Measurements from ENCODE around the gene NAP1L4. TPM values are rescaled to one million over a fixed set of nuclear protein-coding genes. Genes with fewer than 3 reads are reported as not detected.

The NAP1L4 gene
- total RNA-seq, 1 experiment from 2014 or later = 184 TPM

GRCh38 chr11:2917842-2918490 lies 74.2 kb downstream of the NAP1L4 start:
- intact Hi-C loops (cut with micrococcal nuclease; ENCODE audit: unreplicated experiment) = no loop called here
- ChIA-PET POLR2A (ENCODE audit: low non-redundant PET) (no interaction called here), CTCF (no interaction called here)
- Histone ChIP-seq H3K4me1 (ENCODE audit: insufficient read depth, low read length, poor library complexity, severe bottlenecking) (no peaks in the 10 kb centered on the region), H3K27me3 (replicated peaks; ENCODE audit: insufficient read depth, low read depth, low read length, poor library complexity) (no peaks in the 10 kb centered on the region), H3K36me3 (ENCODE audit: insufficient read depth, low read length, poor library complexity, severe bottlenecking) (no peaks in the 10 kb centered on the region), H3K4me3 (ENCODE audit: low read depth, low read length, poor library complexity, severe bottlenecking) (no peak overlapping the region), H3K9me3 (ENCODE audit: low read depth, low read length, poor library complexity, severe bottlenecking) (no peaks in the 10 kb centered on the region), H3K27ac (ENCODE audit: low read depth, low read length, poor library complexity, severe bottlenecking) (no peak overlapping the region)
- BruUV-seq (replicated peaks) = no TSS peak
- TF ChIP-seq CTCF (conservative IDR thresholded peaks at IDR 0.05; ENCODE audit: low read depth, low read length) = no peak
- TF ChIP-seq EZH2 (IDR thresholded peaks at IDR 0.05; ENCODE audit: borderline replicate concordance, low read depth, low read length, poor library complexity, severe bottlenecking) = no peak
- DNase-seq (ENCODE audit: low spot score) = no peak

- DNase-seq (ENCODE audit: low spot score) = no peak
- ChIA-PET CTCF (no interaction called here), POLR2A (ENCODE audit: low non-redundant PET) (no interaction called here)
- Histone ChIP-seq H3K27ac (ENCODE audit: low read depth, low read length, poor library complexity, severe bottlenecking) (no peak overlapping the region), H3K36me3 (ENCODE audit: insufficient read depth, low read length, poor library complexity, severe bottlenecking) (no peaks in the 10 kb centered on the region), H3K4me3 (ENCODE audit: low read depth, low read length, poor library complexity, severe bottlenecking) (no peak overlapping the region), H3K27me3 (replicated peaks; ENCODE audit: insufficient read depth, low read depth, low read length, poor library complexity) (no peaks in the 10 kb centered on the region), H3K4me1 (ENCODE audit: insufficient read depth, low read length, poor library complexity, severe bottlenecking) (peaks cover 6% of the 10 kb centered on the region), H3K9me3 (ENCODE audit: low read depth, low read length, poor library complexity, severe bottlenecking) (no peaks in the 10 kb centered on the region)
- BruUV-seq (replicated peaks) = no TSS peak
- TF ChIP-seq CTCF (conservative IDR thresholded peaks at IDR 0.05; ENCODE audit: low read depth, low read length) (no peak), EZH2 (IDR thresholded peaks at IDR 0.05; ENCODE audit: borderline replicate concordance, low read depth, low read length, poor library complexity, severe bottlenecking) (no peak)
- intact Hi-C loops (cut with micrococcal nuclease; ENCODE audit: unreplicated experiment) = no loop called here
Measured at GRCh38 chr11:2916892-2917645, 75.1 kb downstream of the NAP1L4 start.

- CTCF ChIA-PET = no interaction called here
- intact Hi-C loops (cut with micrococcal nuclease; ENCODE audit: unreplicated experiment) = no loop called here
- Histone ChIP-seq H3K36me3 (ENCODE audit: insufficient read depth, low read length, poor library complexity, severe bottlenecking) (no peaks in the 10 kb centered on the region), H3K27me3 (replicated peaks; ENCODE audit: insufficient read depth, low read depth, low read length, poor library complexity) (no peaks in the 10 kb centered on the region), H3K4me1 (ENCODE audit: insufficient read depth, low read length, poor library complexity, severe bottlenecking) (peaks cover 6% of the 10 kb centered on the region), H3K4me3 (ENCODE audit: low read depth, low read length, poor library complexity, severe bottlenecking) (no peak overlapping the region), H3K9me3 (ENCODE audit: low read depth, low read length, poor library complexity, severe bottlenecking) (no peaks in the 10 kb centered on the region), H3K27ac (ENCODE audit: low read depth, low read length, poor library complexity, severe bottlenecking) (no peak overlapping the region)
- POLR2A ChIA-PET (ENCODE audit: low non-redundant PET) = no interaction called here
- no peak for DNase-seq (ENCODE audit: low spot score)
- TF ChIP-seq EZH2 (IDR thresholded peaks at IDR 0.05; ENCODE audit: borderline replicate concordance, low read depth, low read length, poor library complexity, severe bottlenecking) = no peak
- TF ChIP-seq CTCF (conservative IDR thresholded peaks at IDR 0.05; ENCODE audit: low read depth, low read length) = no peak
- no TSS peak for BruUV-seq (replicated peaks)
Measured at GRCh38 chr11:2916114-2916891, 75.8 kb downstream of the NAP1L4 start.
